SJSA1 (cell line): ENCODE data around the gene CDYL. TPM values are rescaled to one million over a fixed set of nuclear protein-coding genes. Genes with fewer than 3 reads are reported as not detected.

Experiments used
- DNase-seq, 2 experiments: peaks; one replicate each; pipeline ENCODE4 v3.0.0-alpha.2; 2015 to 2020; ENCODE audit warnings: low spot score in 2 of 2, low read depth in 1 of 2
- H3K27ac ChIP-seq: fragments of 250-450 bp; sonication (Bioruptor Pico); 2 replicates; pipeline ENCODE4 v1.5.1; 2020; ENCODE audit warnings: mild to moderate bottlenecking, moderate library complexity
- H3K27me3 ChIP-seq: fragments of 250-450 bp; sonication (Bioruptor Pico); replicated peaks from 2 replicates; pipeline ENCODE4 v1.5.1; 2020; ENCODE audit warnings: mild to moderate bottlenecking, moderate library complexity
- H3K36me3 ChIP-seq: fragments of 250-450 bp; sonication (Bioruptor Pico); 2 replicates; pipeline ENCODE4 v1.5.1; 2020; ENCODE audit warnings: mild to moderate bottlenecking
- H3K4me1 ChIP-seq: fragments of 250-450 bp; sonication (Bioruptor Pico); replicated peaks from 2 replicates; pipeline ENCODE4 v1.6.1; 2021; ENCODE audit warnings: mild to moderate bottlenecking
- H3K4me3 ChIP-seq: fragments of 250-450 bp; sonication (Bioruptor Pico); 2 replicates; pipeline ENCODE4 v1.5.1; 2020; ENCODE audit warnings: mild to moderate bottlenecking
- H3K9me3 ChIP-seq: fragments of 250-450 bp; sonication (Bioruptor Pico); replicated peaks from 2 replicates; pipeline ENCODE4 v1.5.1; 2020; ENCODE audit warnings: mild to moderate bottlenecking
- total RNA-seq: library from RNA; depleted of rRNA; stranded (reverse); fragments of >200 nt; shearing (Covaris generic); gene quantifications from 2 replicates; pipeline ENCODE4 v1.2.3, GENCODE V29; 2014

CDYL gene
- total RNA-seq, 1 experiment from 2014 or later: 36.1 TPM

DNA sequence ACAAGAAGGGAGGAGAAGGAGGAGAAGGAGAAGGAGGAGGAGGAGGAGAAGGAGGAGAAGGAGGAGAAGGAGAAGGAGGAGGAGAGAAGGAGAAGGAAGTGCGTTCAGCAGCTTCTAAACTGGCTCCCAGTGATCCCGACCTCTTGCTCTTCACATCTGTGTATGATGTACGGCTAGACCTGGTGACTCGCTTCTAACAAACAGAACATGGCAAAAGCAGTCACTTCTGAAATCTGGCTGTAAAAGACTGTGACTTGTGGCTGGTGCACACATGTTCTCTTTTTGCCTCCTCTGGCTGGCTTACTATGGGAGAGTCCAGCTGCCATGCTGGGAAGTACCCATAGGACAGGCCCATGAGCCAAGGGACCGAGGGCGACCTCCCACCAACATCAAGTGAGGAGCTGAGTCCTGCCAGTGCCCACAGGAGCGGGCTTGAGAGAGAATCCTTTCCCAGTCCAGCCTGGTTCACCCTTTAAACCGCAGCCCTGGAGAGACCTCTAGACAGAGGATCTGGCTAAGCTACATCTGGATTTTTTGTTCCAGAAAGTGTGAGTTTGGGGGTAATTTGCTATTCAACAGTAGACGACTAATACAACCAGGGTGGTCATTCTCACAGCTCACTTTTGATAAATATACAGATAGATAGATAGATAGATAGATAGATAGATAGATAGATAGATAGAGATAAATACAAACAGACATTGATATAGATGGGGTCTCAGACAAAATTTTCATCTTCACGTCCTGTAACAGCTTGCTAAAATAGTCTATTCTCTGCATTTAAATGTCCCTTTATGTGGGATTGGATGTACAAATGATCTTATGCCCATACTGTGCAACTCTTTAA lies 185.3 kb downstream of the CDYL start:
- no peaks in the 10 kb centered on the region for H3K27me3 ChIP-seq
- DNase-seq: no peak
- H3K9me3 ChIP-seq: no peaks in the 10 kb centered on the region
- no peaks in the 10 kb centered on the region for H3K4me1 ChIP-seq
- H3K4me3 ChIP-seq: no peak overlapping the region
- no peak overlapping the region for H3K27ac ChIP-seq
- no peaks in the 10 kb centered on the region for H3K36me3 ChIP-seq

GRCh38 chr6:4962905-4963304 lies 186.7 kb downstream of the CDYL start:
- Histone ChIP-seq H3K27me3 (no peaks in the 10 kb centered on the region), H3K9me3 (no peaks in the 10 kb centered on the region), H3K4me3 (no peak overlapping the region), H3K4me1 (no peaks in the 10 kb centered on the region), H3K27ac (no peak overlapping the region), H3K36me3 (no peaks in the 10 kb centered on the region)
- DNase-seq: no peak

DNA sequence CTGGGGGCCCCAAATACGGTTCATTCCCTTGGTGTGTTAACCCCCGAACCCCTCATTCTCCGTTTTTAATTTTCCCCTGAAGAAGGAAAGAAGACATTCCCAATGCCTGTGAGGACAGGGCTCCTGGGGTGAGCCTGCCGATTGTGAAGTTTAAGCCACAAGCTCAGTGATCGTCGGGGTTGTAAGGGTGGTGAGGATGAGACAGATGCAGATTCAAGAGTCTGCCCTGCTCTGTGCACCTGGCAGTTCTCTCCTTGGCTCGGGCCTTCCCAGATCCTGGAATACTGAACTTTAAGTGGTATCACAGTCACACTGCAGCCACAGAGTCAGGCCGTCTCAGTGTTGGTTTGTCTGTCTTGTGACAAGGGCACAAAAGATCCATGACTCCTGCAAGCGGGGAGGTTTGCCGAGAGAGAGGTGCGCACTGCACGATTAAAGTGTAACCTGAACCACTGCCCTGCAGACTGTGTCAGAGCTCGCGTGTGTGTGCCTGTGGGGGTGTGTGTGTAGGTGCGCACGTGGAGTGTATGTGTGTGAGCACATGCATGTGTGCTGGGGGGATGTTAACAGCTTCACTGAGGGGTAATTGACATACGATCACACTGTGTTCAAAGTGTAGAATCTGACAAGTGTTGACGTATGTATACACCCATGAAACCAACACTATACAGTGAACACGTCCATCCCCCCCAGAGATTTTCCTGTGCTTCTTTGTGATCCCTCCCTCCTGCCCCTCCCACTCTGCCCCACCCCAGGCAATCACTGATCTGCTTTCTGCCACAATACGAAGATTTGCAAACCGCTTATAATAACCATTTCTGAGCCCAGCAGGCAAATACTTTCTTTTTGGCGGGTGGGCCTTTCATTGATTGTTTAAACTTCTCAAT lies 188.7 kb downstream of the CDYL start:
- H3K36me3 ChIP-seq: no peaks in the 10 kb centered on the region
- H3K27ac ChIP-seq: no peak overlapping the region
- DNase-seq: no peak
- no peaks in the 10 kb centered on the region for H3K9me3 ChIP-seq
- no peaks in the 10 kb centered on the region for H3K4me1 ChIP-seq
- H3K27me3 ChIP-seq: no peaks in the 10 kb centered on the region
- no peak overlapping the region for H3K4me3 ChIP-seq

GRCh38 chr6:4965562-4966389 lies 189.6 kb downstream of the CDYL start:
- Histone ChIP-seq H3K4me1 (no peaks in the 10 kb centered on the region), H3K4me3 (no peak overlapping the region), H3K36me3 (no peaks in the 10 kb centered on the region), H3K27ac (no peak overlapping the region), H3K9me3 (no peaks in the 10 kb centered on the region), H3K27me3 (no peaks in the 10 kb centered on the region)
- no peak for DNase-seq

- no peaks in the 10 kb centered on the region for H3K4me1 ChIP-seq
- H3K9me3 ChIP-seq: no peaks in the 10 kb centered on the region
- H3K27ac ChIP-seq: no peak overlapping the region
- no peaks in the 10 kb centered on the region for H3K27me3 ChIP-seq
- no peak overlapping the region for H3K4me3 ChIP-seq
- no peaks in the 10 kb centered on the region for H3K36me3 ChIP-seq
- no peak for DNase-seq
Measured at GRCh38 chr6:4967301-4968030, 191.3 kb downstream of the CDYL start.

DNA sequence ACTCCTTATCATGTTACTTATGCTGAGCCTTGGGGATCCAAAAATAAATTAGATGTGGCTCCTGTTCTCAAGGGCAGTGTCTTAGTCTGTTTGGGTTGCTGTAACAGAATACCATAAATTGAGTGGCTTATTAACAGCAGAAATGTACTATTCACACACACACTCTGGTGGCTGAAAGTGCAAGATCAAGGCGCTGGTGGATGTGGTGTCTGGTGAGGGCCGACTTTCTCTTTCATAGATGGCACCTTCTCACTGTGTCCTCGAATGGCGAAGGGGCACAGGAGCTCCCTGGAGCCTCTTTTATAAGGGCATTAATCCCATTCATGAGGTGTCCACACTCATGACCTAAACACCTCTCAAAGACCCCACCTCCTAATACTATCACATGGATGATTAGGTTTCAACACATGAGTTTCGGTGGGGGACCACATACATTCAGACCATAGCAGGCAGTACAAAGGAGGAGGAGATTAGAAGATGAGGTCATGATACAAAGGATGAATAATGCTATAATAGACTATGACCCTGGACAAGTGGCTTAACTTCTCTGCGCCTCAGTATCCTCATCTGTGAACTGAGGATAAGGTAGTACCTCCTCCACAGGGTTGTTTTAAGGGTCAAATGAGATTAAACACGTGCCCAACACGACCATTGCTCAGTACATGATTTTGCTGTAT lies 193.5 kb downstream of the CDYL start:
- no peak for DNase-seq

GRCh38 chr6:4970739-4971395 lies 194.7 kb downstream of the CDYL start:
- DNase-seq: no peak
- H3K4me1 ChIP-seq: no peaks in the 10 kb centered on the region
- H3K36me3 ChIP-seq: no peaks in the 10 kb centered on the region
- H3K4me3 ChIP-seq: no peak overlapping the region
- H3K27me3 ChIP-seq: no peaks in the 10 kb centered on the region
- H3K27ac ChIP-seq: no peak overlapping the region
- no peaks in the 10 kb centered on the region for H3K9me3 ChIP-seq

More for the DNA sequence above, 193.5 kb downstream of the CDYL start:
- H3K4me3 ChIP-seq: no peak overlapping the region
- no peak overlapping the region for H3K27ac ChIP-seq
- H3K4me1 ChIP-seq: no peaks in the 10 kb centered on the region
- H3K36me3 ChIP-seq: no peaks in the 10 kb centered on the region
- no peaks in the 10 kb centered on the region for H3K27me3 ChIP-seq
- no peaks in the 10 kb centered on the region for H3K9me3 ChIP-seq

- Histone ChIP-seq H3K4me3 (no peak overlapping the region), H3K9me3 (no peaks in the 10 kb centered on the region), H3K27ac (no peak overlapping the region), H3K4me1 (no peaks in the 10 kb centered on the region), H3K36me3 (no peaks in the 10 kb centered on the region), H3K27me3 (no peaks in the 10 kb centered on the region)
- DNase-seq: no peak
Measured at GRCh38 chr6:4971851-4972250, 195.6 kb downstream of the CDYL start.

DNA sequence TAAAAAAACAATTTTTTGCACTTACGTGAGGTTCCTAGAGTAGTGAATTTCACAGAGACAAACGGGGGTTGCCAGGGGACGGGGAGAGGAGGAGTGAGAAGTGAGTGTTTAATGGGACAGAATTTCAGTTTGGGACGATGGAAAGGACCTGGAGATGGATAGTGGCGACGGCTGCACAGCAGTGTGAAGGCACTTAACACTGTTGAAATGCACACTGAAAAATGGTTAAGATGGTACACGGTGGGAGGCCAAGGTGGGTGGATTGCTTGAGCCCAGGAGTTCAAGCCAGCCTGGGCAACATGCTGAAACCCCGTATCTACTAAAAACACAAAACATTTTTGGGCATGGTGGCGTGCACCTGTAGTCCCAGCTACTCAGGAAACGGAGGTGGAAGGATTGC lies 196.2 kb downstream of the CDYL start:
- H3K4me1 ChIP-seq: no peaks in the 10 kb centered on the region
- H3K4me3 ChIP-seq: no peak overlapping the region
- H3K27me3 ChIP-seq: no peaks in the 10 kb centered on the region
- no peaks in the 10 kb centered on the region for H3K9me3 ChIP-seq
- H3K36me3 ChIP-seq: no peaks in the 10 kb centered on the region
- DNase-seq: no peak
- H3K27ac ChIP-seq: no peak overlapping the region

- no peak overlapping the region for H3K4me3 ChIP-seq
- no peaks in the 10 kb centered on the region for H3K9me3 ChIP-seq
- H3K4me1 ChIP-seq: no peaks in the 10 kb centered on the region
- H3K27me3 ChIP-seq: no peaks in the 10 kb centered on the region
- DNase-seq: no peak
- H3K27ac ChIP-seq: no peak overlapping the region
- H3K36me3 ChIP-seq: no peaks in the 10 kb centered on the region
Measured at GRCh38 chr6:4973415-4973814, 197.2 kb downstream of the CDYL start.

- no peak for DNase-seq
- H3K4me1 ChIP-seq: no peaks in the 10 kb centered on the region
- H3K27ac ChIP-seq: no peak overlapping the region
- no peaks in the 10 kb centered on the region for H3K36me3 ChIP-seq
- no peaks in the 10 kb centered on the region for H3K27me3 ChIP-seq
- no peak overlapping the region for H3K4me3 ChIP-seq
- H3K9me3 ChIP-seq: peaks cover 3% of the 10 kb centered on the region; the same call in 1 of the 2 replicates
Measured at GRCh38 chr6:4973982-4974745, 198.0 kb downstream of the CDYL start.

DNA sequence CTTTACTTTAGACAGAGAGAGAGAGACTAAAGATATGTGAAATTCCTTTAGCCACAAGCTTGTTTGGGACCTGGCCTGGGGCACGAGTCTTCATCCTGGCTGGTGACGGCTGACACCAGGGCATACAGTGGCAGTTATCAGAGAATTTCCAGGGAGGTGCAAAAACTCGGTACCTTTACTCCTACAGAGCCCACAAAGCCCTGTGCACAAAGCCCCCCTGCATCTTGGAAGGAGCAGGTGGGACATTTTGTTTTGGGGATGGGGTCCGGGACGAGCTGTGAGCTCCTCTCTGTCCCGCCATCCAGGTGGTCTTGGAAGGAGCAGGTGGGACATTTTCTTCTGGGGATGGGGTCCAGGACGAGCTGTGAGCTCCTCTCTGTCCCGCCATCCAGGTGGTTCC lies 198.8 kb downstream of the CDYL start:
- peaks cover 8% of the 10 kb centered on the region; the same call in 1 of the 2 replicates for H3K9me3 ChIP-seq
- H3K4me1 ChIP-seq: no peaks in the 10 kb centered on the region
- H3K36me3 ChIP-seq: no peaks in the 10 kb centered on the region
- H3K4me3 ChIP-seq: no peak overlapping the region
- no peak for DNase-seq
- no peak overlapping the region for H3K27ac ChIP-seq
- H3K27me3 ChIP-seq: no peaks in the 10 kb centered on the region
